ENCODE results near the gene RALGPS1. TPM values are rescaled to one million over a fixed set of nuclear protein-coding genes. Genes with fewer than 3 reads are reported as not detected.

Gene RALGPS1
- polyA plus RNA-seq, 1 of the 3 experiments (the other 2 are of a cell fraction), result 3.9 TPM

- DNase-seq, result no peak
- no peak overlapping the region for H3K9ac ChIP-seq
- H3K79me2 ChIP-seq (ENCODE audit: insufficient read depth), result no peaks in the 10 kb centered on the region
- 100% methylated on average over 3 of the region's 3 CpGs for WGBS (ENCODE audit: low lambda C conversion rate)
- no peaks in the 10 kb centered on the region for H3K9me3 ChIP-seq
- no peaks in the 10 kb centered on the region for H4K20me1 ChIP-seq (ENCODE audit: insufficient read depth)
- no peaks in the 10 kb centered on the region for H3K27me3 ChIP-seq (ENCODE audit: insufficient read depth)
- H3K4me2 ChIP-seq, result no peak overlapping the region
- no peaks in the 10 kb centered on the region for H3K9me2 ChIP-seq
- TF ChIP-seq FOXM1 (IDR thresholded peaks at IDR 0.05; ENCODE audit: low read depth) (no peak), RAD21 (IDR thresholded peaks at IDR 0.05; ENCODE audit: low read length) (no peak), CTCF (IDR thresholded peaks at IDR 0.05) (no peak), NFIC (IDR thresholded peaks at IDR 0.05; ENCODE audit: borderline replicate concordance) (no peak), FOXJ3 (CRISPR knock-in tag; IDR thresholded peaks at IDR 0.05) (no peak), RXRA (IDR thresholded peaks at IDR 0.05; ENCODE audit: borderline replicate concordance, low read depth) (no peak), RCOR1 (IDR thresholded peaks at IDR 0.05; ENCODE audit: low read length) (no peak), FOSL2 (IDR thresholded peaks at IDR 0.05; ENCODE audit: borderline replicate concordance, low read depth) (no peak), NRF1 (IDR thresholded peaks at IDR 0.05; ENCODE audit: low read depth, low read length) (no peak), POLR2AphosphoS5 (IDR thresholded peaks at IDR 0.05; ENCODE audit: low read depth, low read length) (no peak), MEF2A (IDR thresholded peaks at IDR 0.05; ENCODE audit: borderline replicate concordance, low read depth) (no peak), EZH2phosphoT487 (IDR thresholded peaks at IDR 0.05; ENCODE audit: borderline replicate concordance, low read depth) (no peak)
- TF ChIP-seq, protein P1, sequence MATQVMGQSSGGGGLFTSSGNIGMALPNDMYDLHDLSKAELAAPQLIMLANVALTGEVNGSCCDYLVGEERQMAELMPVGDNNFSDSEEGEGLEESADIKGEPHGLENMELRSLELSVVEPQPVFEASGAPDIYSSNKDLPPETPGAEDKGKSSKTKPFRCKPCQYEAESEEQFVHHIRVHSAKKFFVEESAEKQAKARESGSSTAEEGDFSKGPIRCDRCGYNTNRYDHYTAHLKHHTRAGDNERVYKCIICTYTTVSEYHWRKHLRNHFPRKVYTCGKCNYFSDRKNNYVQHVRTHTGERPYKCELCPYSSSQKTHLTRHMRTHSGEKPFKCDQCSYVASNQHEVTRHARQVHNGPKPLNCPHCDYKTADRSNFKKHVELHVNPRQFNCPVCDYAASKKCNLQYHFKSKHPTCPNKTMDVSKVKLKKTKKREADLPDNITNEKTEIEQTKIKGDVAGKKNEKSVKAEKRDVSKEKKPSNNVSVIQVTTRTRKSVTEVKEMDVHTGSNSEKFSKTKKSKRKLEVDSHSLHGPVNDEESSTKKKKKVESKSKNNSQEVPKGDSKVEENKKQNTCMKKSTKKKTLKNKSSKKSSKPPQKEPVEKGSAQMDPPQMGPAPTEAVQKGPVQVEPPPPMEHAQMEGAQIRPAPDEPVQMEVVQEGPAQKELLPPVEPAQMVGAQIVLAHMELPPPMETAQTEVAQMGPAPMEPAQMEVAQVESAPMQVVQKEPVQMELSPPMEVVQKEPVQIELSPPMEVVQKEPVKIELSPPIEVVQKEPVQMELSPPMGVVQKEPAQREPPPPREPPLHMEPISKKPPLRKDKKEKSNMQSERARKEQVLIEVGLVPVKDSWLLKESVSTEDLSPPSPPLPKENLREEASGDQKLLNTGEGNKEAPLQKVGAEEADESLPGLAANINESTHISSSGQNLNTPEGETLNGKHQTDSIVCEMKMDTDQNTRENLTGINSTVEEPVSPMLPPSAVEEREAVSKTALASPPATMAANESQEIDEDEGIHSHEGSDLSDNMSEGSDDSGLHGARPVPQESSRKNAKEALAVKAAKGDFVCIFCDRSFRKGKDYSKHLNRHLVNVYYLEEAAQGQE (IDR thresholded peaks at IDR 0.05; ENCODE audit: low read depth, low read length), result no peak
- no peak overlapping the region for H3K27ac ChIP-seq (ENCODE audit: low read depth in 2 of 2, low read length in 1 of 2)
- peaks cover 2 to 13% of the 10 kb centered on the region in 2 experiments; a peak in 2 of 4 replicates for H3K4me1 ChIP-seq (ENCODE audit: control insufficient read depth in 1 of 2, insufficient read depth in 2 of 2, low read depth in 1 of 2, low read length in 1 of 2)
- POLR2A ChIA-PET, result no interaction called here
- H2AFZ ChIP-seq (ENCODE audit: low read depth), result no peak overlapping the region
- CTCF ChIA-PET, result no interaction called here
- no peaks in the 10 kb centered on the region for H3K36me3 ChIP-seq (replicated peaks in 1 of 2; ENCODE audit: control insufficient read depth in 1 of 2, insufficient read depth in 2 of 2, low read length in 1 of 2)
- no peak overlapping the region for H3K4me3 ChIP-seq (ENCODE audit: low read depth in 2 of 2, low read length in 1 of 2)
- H3F3A ChIP-seq (replicated peaks; ENCODE audit: insufficient read depth), result no peaks in the 10 kb centered on the region
These were observed 135.6 kb downstream of the RALGPS1 start for GRCh38 chr9:127050152-127050551.

DNA sequence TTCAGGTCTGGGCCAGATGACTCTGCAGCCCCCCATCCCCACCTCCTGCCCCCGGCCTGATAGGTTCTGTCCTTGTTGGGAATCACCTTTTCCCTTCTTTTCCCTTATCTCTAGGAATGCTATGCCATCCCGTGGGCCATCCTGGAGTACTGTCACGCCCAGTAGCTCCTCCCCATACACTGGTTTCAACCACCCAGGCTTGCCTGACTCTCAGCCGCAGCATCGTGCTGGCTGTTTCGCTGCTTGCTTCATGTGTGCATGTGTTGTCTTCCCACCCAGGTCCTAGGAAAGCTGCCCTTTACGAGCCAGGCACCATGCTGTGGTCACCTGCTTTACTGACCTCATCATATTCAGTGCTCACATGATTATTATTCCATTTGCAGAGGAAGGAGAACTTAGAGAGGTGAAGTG is 136.0 kb downstream of the RALGPS1 start:
- Histone ChIP-seq H3K4me3 (ENCODE audit: low read depth in 2 of 2, low read length in 1 of 2) (no peak overlapping the region), H3K4me1 (ENCODE audit: control insufficient read depth in 1 of 2, insufficient read depth in 2 of 2, low read depth in 1 of 2, low read length in 1 of 2) (peaks cover 2 to 13% of the 10 kb centered on the region in 2 experiments; a peak in 2 of 4 replicates), H3K27me3 (ENCODE audit: insufficient read depth) (no peaks in the 10 kb centered on the region), H3K36me3 (replicated peaks in 1 of 2; ENCODE audit: control insufficient read depth in 1 of 2, insufficient read depth in 2 of 2, low read length in 1 of 2) (no peaks in the 10 kb centered on the region), H4K20me1 (ENCODE audit: insufficient read depth) (no peaks in the 10 kb centered on the region), H3K9me3 (no peaks in the 10 kb centered on the region), H3K27ac (ENCODE audit: low read depth in 2 of 2, low read length in 1 of 2) (no peak overlapping the region), H3K9me2 (no peaks in the 10 kb centered on the region), H3K9ac (no peak overlapping the region), H3F3A (replicated peaks; ENCODE audit: insufficient read depth) (no peaks in the 10 kb centered on the region), H3K79me2 (ENCODE audit: insufficient read depth) (no peaks in the 10 kb centered on the region), H3K4me2 (no peak overlapping the region), H2AFZ (ENCODE audit: low read depth) (no peak overlapping the region)
- no peak for DNase-seq
- ChIA-PET CTCF (interaction anchor here (1.6 to 2.0 kb wide), 2 partner anchors 110 to 149 kb away, joined by 5 to 6 read pairs; no protein-coding TSS in a partner anchor), POLR2A (no interaction called here)
- WGBS (ENCODE audit: low lambda C conversion rate), result 93% methylated on average over 7 of the region's 7 CpGs
- no peak for TF ChIP-seq USF1 (IDR thresholded peaks at IDR 0.05; ENCODE audit: borderline replicate concordance, low read depth)
- TF ChIP-seq SIN3A (IDR thresholded peaks at IDR 0.05; ENCODE audit: borderline replicate concordance, low read depth, low read length), result no peak
- no peak for TF ChIP-seq NRF1 (IDR thresholded peaks at IDR 0.05; ENCODE audit: low read depth, low read length)
- TF ChIP-seq MXI1 (IDR thresholded peaks at IDR 0.05; ENCODE audit: low read depth, low read length), result no peak
- no peak for TF ChIP-seq CHD2 (IDR thresholded peaks at IDR 0.05; ENCODE audit: low read length, partially characterized antibody)
- TF ChIP-seq, protein P1 (IDR thresholded peaks at IDR 0.05; ENCODE audit: low read depth, low read length), result no peak
